ENCODE results near the gene IRX4.

IRX4 gene

GRCh38 chr5:1896602-1897376 lies 14.1 kb upstream of the IRX4 start:
- Histone ChIP-seq H4K20me1 (ENCODE audit: insufficient read depth, low read length) (no peaks in the 10 kb centered on the region), H3K27me3 (ENCODE audit: insufficient read depth, low read length, poor library complexity) (peaks cover 10% of the 10 kb centered on the region), H3K36me3 (ENCODE audit: insufficient read depth, low read length) (no peaks in the 10 kb centered on the region), H3K27ac (ENCODE audit: low read length) (no peak overlapping the region), H3K4me1 (ENCODE audit: insufficient read depth, low read length) (no peaks in the 10 kb centered on the region), H3K4me2 (ENCODE audit: insufficient read depth, low read length) (no peak overlapping the region), H2AFZ (ENCODE audit: low read depth, low read length) (no peak overlapping the region), H3K4me3 (ENCODE audit: low read depth in 1 of 2, low read length in 2 of 2) (no peak overlapping the region), H3K9ac (ENCODE audit: low read depth, low read length) (no peak overlapping the region), H3K79me2 (ENCODE audit: insufficient read depth, low read length) (no peaks in the 10 kb centered on the region), H3K9me3 (ENCODE audit: insufficient read depth, low read length, severe bottlenecking) (no peaks in the 10 kb centered on the region)
- DNase-seq (no peak), ATAC-seq (ENCODE audit: insufficient read depth, low read depth) (no peak)
- TF ChIP-seq EZH2 (IDR thresholded peaks at IDR 0.05; ENCODE audit: borderline replicate concordance, low read depth, low read length, severe bottlenecking) (no peak), CTCF (IDR thresholded peaks at IDR 0.05; ENCODE audit: borderline replicate concordance, extremely low read depth, low read length, poor library complexity, severe bottlenecking) (no peak)

DNA sequence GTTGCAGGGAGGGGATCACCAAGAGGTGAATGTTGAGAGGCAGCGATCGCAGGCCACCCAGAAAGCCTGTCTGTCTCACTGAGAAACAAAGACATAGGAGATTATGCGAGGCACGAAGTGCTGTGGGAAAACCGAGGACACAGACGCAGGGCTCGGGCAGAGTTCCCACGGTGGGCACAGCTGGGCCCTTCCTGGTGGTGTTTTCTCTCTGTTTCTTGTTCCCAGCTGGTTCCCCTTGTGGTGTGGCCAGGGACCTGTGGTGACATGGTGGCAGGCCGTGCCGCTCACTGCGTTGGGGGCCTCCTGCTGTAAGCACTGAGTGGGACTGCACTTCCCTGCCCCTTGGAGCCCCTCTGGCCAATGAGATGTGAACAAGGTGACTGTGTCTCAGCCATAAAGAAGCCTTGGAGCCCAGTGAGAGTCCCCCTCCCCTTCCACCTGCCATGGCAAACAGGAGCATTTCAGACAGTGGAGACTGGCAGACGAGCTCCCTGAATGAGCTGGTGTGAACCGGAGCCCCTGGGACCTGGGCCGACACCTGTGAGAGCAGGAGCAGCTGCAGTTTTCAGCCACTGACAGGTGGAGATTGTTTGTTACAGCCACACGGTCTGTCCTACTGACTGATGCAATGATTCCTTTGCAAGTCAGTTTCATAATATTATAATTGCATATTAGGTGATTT lies 13.2 kb upstream of the IRX4 start:
- Histone ChIP-seq H3K79me2 (ENCODE audit: insufficient read depth, low read length) (no peaks in the 10 kb centered on the region), H3K27me3 (ENCODE audit: insufficient read depth, low read length, poor library complexity) (peaks cover 10% of the 10 kb centered on the region), H3K4me1 (ENCODE audit: insufficient read depth, low read length) (no peaks in the 10 kb centered on the region), H3K36me3 (ENCODE audit: insufficient read depth, low read length) (no peaks in the 10 kb centered on the region), H4K20me1 (ENCODE audit: insufficient read depth, low read length) (no peaks in the 10 kb centered on the region), H3K27ac (ENCODE audit: low read length) (no peak overlapping the region), H3K9ac (ENCODE audit: low read depth, low read length) (no peak overlapping the region), H3K4me2 (ENCODE audit: insufficient read depth, low read length) (no peak overlapping the region), H2AFZ (ENCODE audit: low read depth, low read length) (no peak overlapping the region), H3K4me3 (ENCODE audit: low read depth in 1 of 2, low read length in 2 of 2) (no peak overlapping the region), H3K9me3 (ENCODE audit: insufficient read depth, low read length, severe bottlenecking) (no peaks in the 10 kb centered on the region)
- TF ChIP-seq CTCF (IDR thresholded peaks at IDR 0.05; ENCODE audit: borderline replicate concordance, extremely low read depth, low read length, poor library complexity, severe bottlenecking) (no peak), EZH2 (IDR thresholded peaks at IDR 0.05; ENCODE audit: borderline replicate concordance, low read depth, low read length, severe bottlenecking) (no peak)
- ATAC-seq (ENCODE audit: insufficient read depth, low read depth) (peak; percentile 78), DNase-seq (peak; percentile 70)

GRCh38 chr5:1894243-1894642 lies 11.5 kb upstream of the IRX4 start:
- H2AFZ ChIP-seq (ENCODE audit: low read depth, low read length), result no peak overlapping the region
- H3K79me2 ChIP-seq (ENCODE audit: insufficient read depth, low read length), result no peaks in the 10 kb centered on the region
- no peak overlapping the region for H3K4me2 ChIP-seq (ENCODE audit: insufficient read depth, low read length)
- no peak overlapping the region for H3K27ac ChIP-seq (ENCODE audit: low read length)
- ATAC-seq (ENCODE audit: insufficient read depth, low read depth) (no peak), DNase-seq (no peak)
- TF ChIP-seq EZH2 (IDR thresholded peaks at IDR 0.05; ENCODE audit: borderline replicate concordance, low read depth, low read length, severe bottlenecking) (no peak), CTCF (IDR thresholded peaks at IDR 0.05; ENCODE audit: borderline replicate concordance, extremely low read depth, low read length, poor library complexity, severe bottlenecking) (no peak)
- H3K4me3 ChIP-seq (ENCODE audit: low read depth in 1 of 2, low read length in 2 of 2), result no peak overlapping the region
- no peak overlapping the region for H3K9ac ChIP-seq (ENCODE audit: low read depth, low read length)
- H3K9me3 ChIP-seq (ENCODE audit: insufficient read depth, low read length, severe bottlenecking), result no peaks in the 10 kb centered on the region
- H4K20me1 ChIP-seq (ENCODE audit: insufficient read depth, low read length), result no peaks in the 10 kb centered on the region
- no peaks in the 10 kb centered on the region for H3K4me1 ChIP-seq (ENCODE audit: insufficient read depth, low read length)
- no peaks in the 10 kb centered on the region for H3K36me3 ChIP-seq (ENCODE audit: insufficient read depth, low read length)
- peaks cover 10% of the 10 kb centered on the region for H3K27me3 ChIP-seq (ENCODE audit: insufficient read depth, low read length, poor library complexity)

Measured in DND-41 (cell line).